PC-3 (cell line): ENCODE results near the gene SGMS1.

Experiments
- EZH2 ChIP-seq: fragments of 300-600 bp; sonication (generic); IDR thresholded peaks from one replicate; pipeline ENCODE4 v1.6.1; 2017; ENCODE audit warnings: antibody characterized with exemption, mild to moderate bottlenecking, low read length; ENCODE audit not compliant: unreplicated experiment
- EZH2phosphoT487 ChIP-seq: fragments of 300-600 bp; sonication (generic); IDR thresholded peaks from 2 replicates; pipeline ENCODE4 v1.6.1; 2018; ENCODE audit warnings: mild to moderate bottlenecking, antibody characterized with exemption, low read length, borderline replicate concordance
- TF ChIP-seq, protein P1 (sequence below): fragments of 300-600 bp; sonication (generic); conservative IDR thresholded peaks from 2 replicates; pipeline ENCODE4 v1.5.1; 2017; ENCODE audit warnings: antibody characterized with exemption, low read depth, mild to moderate bottlenecking, low read length

DNA sequence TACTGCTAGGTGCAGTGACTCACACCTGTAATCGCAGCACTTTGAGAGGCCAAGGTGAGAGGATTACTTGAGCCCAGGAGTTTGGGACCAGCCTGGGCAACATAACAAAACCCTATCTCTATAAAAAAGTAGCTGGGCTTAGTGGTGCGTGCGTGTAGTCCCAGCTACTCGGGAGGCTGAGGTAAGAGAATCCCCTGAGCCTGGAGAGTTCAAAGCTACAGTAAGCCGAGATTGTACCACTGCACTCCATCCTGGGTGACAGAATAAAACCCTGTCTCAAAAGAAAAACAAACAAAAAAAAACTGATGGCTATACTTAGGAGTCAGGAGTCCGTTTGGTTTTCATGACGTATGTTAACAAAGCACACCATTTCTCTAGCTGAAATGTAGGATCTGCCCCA is 2.9 kb downstream of the SGMS1 start:
- TF ChIP-seq, protein P1, sequence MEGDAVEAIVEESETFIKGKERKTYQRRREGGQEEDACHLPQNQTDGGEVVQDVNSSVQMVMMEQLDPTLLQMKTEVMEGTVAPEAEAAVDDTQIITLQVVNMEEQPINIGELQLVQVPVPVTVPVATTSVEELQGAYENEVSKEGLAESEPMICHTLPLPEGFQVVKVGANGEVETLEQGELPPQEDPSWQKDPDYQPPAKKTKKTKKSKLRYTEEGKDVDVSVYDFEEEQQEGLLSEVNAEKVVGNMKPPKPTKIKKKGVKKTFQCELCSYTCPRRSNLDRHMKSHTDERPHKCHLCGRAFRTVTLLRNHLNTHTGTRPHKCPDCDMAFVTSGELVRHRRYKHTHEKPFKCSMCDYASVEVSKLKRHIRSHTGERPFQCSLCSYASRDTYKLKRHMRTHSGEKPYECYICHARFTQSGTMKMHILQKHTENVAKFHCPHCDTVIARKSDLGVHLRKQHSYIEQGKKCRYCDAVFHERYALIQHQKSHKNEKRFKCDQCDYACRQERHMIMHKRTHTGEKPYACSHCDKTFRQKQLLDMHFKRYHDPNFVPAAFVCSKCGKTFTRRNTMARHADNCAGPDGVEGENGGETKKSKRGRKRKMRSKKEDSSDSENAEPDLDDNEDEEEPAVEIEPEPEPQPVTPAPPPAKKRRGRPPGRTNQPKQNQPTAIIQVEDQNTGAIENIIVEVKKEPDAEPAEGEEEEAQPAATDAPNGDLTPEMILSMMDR, result no peak
- TF ChIP-seq EZH2 (no peak), EZH2phosphoT487 (no peak)
